ENCODE data around the gene C6orf120. TPM values are rescaled to one million over a fixed set of nuclear protein-coding genes. Genes with fewer than 3 reads are reported as not detected.

The C6orf120 gene
- total RNA-seq, 2 experiments from 2014 or later = 14.2 to 16.3 TPM

DNA sequence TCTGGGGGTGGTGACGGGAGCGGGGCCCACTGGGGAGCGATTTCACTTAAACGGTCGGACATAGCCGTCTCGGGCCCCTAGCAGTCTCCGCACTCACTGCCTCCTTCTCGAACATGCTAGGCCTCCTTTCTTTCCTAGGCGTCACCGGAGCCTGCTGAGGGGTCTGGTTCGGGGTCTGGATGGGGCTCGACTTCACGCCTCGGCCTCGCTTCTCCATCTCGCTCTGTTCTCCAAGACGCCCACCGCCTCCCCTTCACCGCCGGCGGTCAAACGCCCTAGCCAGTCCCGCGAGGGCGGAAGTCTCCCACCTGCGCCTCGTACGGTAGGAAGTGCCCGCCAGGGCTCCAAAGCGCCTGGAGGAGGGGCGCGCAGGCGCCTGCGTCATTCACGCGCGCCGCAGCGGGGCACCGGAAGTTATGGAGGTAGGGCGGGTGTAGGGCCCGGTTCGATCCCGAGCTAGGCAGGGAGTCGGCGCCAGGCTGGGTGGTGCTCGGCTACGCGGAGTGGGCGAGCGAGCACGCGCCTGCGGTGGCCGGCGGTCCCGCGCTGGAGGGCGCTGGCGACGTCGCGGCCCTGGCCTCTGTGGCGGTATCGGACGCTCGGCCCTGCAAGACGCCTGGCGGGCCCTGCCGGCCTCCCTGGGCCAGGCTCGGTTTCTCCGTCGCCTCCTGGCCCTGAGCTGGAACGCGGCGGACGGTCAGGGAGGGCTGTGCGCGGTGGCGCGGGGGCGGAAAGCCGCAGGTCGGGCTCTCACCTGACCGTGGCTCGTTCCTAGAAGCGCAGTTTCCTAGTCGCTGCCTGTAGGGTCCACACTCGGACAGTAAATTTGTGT is 49.5 kb downstream of the C6orf120 start, which contains the start of the genes DYNLT2 and ERMARD:
Gene DYNLT2, minus strand, starts transcription at position 331 of the 832 bp plus-strand sequence. Its CDS starts 114 bp downstream, at position 217.
Gene ERMARD, plus strand, starts transcription at position 381 of the 832 bp plus-strand sequence. Its CDS starts 36 bp downstream, at position 417.
- intact Hi-C loops (cut with micrococcal nuclease) = loop anchor here (2.0 kb wide), 2 partner anchors 25 to 49 kb away; partner anchors contain the start of genes C6orf120 and WDR27

DNA sequence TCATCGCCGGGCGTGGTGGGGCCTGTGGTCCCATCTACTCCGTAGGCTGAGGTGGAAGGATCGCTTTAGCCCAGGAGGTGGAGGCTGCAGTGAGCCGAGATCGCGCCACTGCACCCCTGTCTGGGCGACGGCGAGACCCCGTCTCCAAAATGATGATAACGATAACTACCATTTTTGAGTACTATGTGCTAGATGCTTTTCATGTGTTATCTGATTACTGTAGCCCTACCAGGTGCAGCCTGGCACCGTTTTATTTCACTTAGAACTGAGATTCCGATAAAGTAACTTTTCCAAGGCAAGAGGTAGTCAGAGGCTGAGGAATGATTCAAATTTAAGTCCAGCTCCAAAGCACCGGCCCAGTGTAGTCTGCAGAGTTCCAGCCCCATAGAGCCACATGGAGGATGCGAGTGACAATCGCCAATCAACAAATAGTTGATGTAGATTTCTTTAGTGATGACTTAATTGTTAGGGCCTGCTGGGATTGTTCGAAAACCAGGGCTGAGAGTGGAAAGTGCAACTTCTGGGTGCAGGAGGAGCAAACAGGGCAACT is 50.2 kb downstream of the C6orf120 start:
- ChIA-PET POLR2A (interaction anchor here (0.6 to 7.7 kb wide), 16 partner anchors 9 to 802 kb away, joined by 3 to 73 read pairs (median 4); partner anchors contain the start of genes C6orf120, PHF10, PSMB1 and TBP), CTCF (interaction anchor here (1.0 to 3.6 kb wide), 4 partner anchors 30 to 48 kb away, joined by 3 to 11 read pairs (median 4); no protein-coding TSS in a partner anchor)
- peak overlapping the region; percentile 94 for H3K27ac Mint-ChIP-seq
- intact Hi-C loops (cut with micrococcal nuclease) = no loop called here
- peaks cover 27% of the 10 kb centered on the region for H3K36me3 Mint-ChIP-seq (ENCODE audit: low read depth)
- peaks cover 2% of the 10 kb centered on the region for H3K9me3 Mint-ChIP-seq
- TF ChIP-seq, protein P1, sequence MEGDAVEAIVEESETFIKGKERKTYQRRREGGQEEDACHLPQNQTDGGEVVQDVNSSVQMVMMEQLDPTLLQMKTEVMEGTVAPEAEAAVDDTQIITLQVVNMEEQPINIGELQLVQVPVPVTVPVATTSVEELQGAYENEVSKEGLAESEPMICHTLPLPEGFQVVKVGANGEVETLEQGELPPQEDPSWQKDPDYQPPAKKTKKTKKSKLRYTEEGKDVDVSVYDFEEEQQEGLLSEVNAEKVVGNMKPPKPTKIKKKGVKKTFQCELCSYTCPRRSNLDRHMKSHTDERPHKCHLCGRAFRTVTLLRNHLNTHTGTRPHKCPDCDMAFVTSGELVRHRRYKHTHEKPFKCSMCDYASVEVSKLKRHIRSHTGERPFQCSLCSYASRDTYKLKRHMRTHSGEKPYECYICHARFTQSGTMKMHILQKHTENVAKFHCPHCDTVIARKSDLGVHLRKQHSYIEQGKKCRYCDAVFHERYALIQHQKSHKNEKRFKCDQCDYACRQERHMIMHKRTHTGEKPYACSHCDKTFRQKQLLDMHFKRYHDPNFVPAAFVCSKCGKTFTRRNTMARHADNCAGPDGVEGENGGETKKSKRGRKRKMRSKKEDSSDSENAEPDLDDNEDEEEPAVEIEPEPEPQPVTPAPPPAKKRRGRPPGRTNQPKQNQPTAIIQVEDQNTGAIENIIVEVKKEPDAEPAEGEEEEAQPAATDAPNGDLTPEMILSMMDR (IDR thresholded peaks at IDR 0.05) = no peak
- peaks cover 28% of the 10 kb centered on the region for H3K4me1 Mint-ChIP-seq (ENCODE audit: low read depth)
- ATAC-seq (no peak), DNase-seq (peak; percentile 27)
- peak overlapping the region; percentile 100 for H3K4me3 Mint-ChIP-seq
- H3K27me3 Mint-ChIP-seq = no peaks in the 10 kb centered on the region

More for the DNA sequence above, 49.5 kb downstream of the C6orf120 start, which contains the start of the genes DYNLT2 and ERMARD:
- ATAC-seq (peak; percentile 97), DNase-seq (peak; percentile 94)
- Mint-ChIP-seq H3K36me3 (ENCODE audit: low read depth) (peaks cover 25% of the 10 kb centered on the region), H3K27me3 (no peaks in the 10 kb centered on the region), H3K9me3 (peaks cover 3% of the 10 kb centered on the region), H3K27ac (peak within 1 kb of the TSS; percentile 100), H3K4me3 (peak within 1 kb of the TSS; percentile 100), H3K4me1 (ENCODE audit: low read depth) (peaks cover 28% of the 10 kb centered on the region)
- ChIA-PET CTCF (interaction anchor here (1.0 to 3.6 kb wide), 4 partner anchors 29 to 48 kb away, joined by 3 to 11 read pairs (median 4); no protein-coding TSS in a partner anchor), POLR2A (interaction anchor here (0.6 to 7.7 kb wide), 15 partner anchors 8 to 802 kb away, joined by 3 to 73 read pairs (median 4); partner anchors contain the start of genes C6orf120, PHF10, PSMB1 and TBP)
- TF ChIP-seq, protein P1 (IDR thresholded peaks at IDR 0.05) = no peak

Other genes starting within 250 kb of the C6orf120 start
- gene WDR27, start 97 bp upstream of the C6orf120 start, total RNA-seq = 10 to 100 TPM; 48.8 to 49.6 TPM
- 10 to 100 TPM; 79.1 to 79.7 TPM for gene PHF10, start 22.4 kb downstream of the C6orf120 start, total RNA-seq
- gene DYNLT2, start 49.4 kb downstream of the C6orf120 start, total RNA-seq = 1 to 10 TPM; 2.2 to 2.4 TPM
- gene ERMARD, start 49.5 kb downstream of the C6orf120 start, total RNA-seq = 10 to 100 TPM; 24.9 to 26.6 TPM